Parathyroid adenoma (tissue), 2 donors: ENCODE measurements around the gene GPRC5A.

ENCODE experiments used
- H2AFZ ChIP-seq: fragments of 300-600 bp; sonication (generic); one replicate; pipeline ENCODE4 v1.7.0; 2017; ENCODE audit warnings: antibody characterized with exemption, mild to moderate bottlenecking
- H3K27ac ChIP-seq: fragments of 300-600 bp; sonication (generic); one replicate; pipeline ENCODE4 v1.7.0; 2017
- H3K27me3 ChIP-seq: fragments of 300-600 bp; sonication (generic); one replicate; pipeline ENCODE4 v1.7.0; 2017; ENCODE audit warnings: low read length; ENCODE audit not compliant: control insufficient read depth, insufficient read depth
- H3K36me3 ChIP-seq: fragments of 300-600 bp; sonication (generic); one replicate; pipeline ENCODE4 v1.7.0; 2017; ENCODE audit warnings: low read length; ENCODE audit not compliant: control insufficient read depth, insufficient read depth
- H3K4me1 ChIP-seq: fragments of 300-600 bp; sonication (generic); one replicate; pipeline ENCODE4 v1.7.0; 2017; ENCODE audit warnings: control low read depth
- H3K4me2 ChIP-seq: fragments of 300-600 bp; sonication (generic); one replicate; pipeline ENCODE4 v1.7.0; 2017; ENCODE audit warnings: low read length
- H3K4me3 ChIP-seq: fragments of 300-600 bp; sonication (generic); one replicate; pipeline ENCODE4 v1.7.0; 2017; ENCODE audit warnings: low read depth, low read length
- H3K79me2 ChIP-seq: fragments of 300-600 bp; sonication (generic); one replicate; pipeline ENCODE4 v1.7.0; 2017; ENCODE audit warnings: control low read depth
- H3K9ac ChIP-seq: fragments of 300-600 bp; sonication (generic); one replicate; pipeline ENCODE4 v1.7.0; 2017; ENCODE audit warnings: mild to moderate bottlenecking
- H3K9me3 ChIP-seq: fragments of 300-600 bp; sonication (generic); one replicate; pipeline ENCODE4 v1.7.0; 2017; ENCODE audit warnings: low read length; ENCODE audit not compliant: control insufficient read depth
- TF ChIP-seq, protein P1 (sequence below): fragments of 300-600 bp; sonication (generic); IDR thresholded peaks from one replicate; pipeline ENCODE4 v1.7.0; 2017; ENCODE audit warnings: antibody characterized with exemption, mild to moderate bottlenecking
- donor health status: primary hyperparathyroidism.

Gene GPRC5A

DNA sequence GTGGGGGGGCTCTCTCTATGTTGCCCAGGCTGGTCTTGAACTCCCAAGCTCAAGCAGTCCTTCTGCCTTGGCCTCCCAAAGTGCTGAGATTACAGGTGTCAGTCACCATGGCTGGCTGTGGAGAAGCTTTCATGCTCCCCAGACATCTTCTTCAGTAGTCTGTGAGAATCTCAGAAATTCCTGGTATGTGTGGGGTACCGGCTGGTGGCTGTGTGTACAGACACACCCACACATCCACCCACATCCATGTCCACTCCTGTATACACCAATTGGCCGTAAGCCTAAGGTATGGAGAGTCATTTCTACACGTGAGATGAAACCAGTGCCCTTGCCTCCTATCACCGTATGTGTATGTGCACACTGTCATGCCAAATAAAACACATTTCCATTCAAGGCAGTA lies 32.8 kb downstream of the GPRC5A start:
- Histone ChIP-seq H3K4me3 (no peak overlapping the region), H3K4me1 (peaks cover 3% of the 10 kb centered on the region), H3K27ac (no peak overlapping the region), H3K36me3 (no peaks in the 10 kb centered on the region), H3K4me2 (no peak overlapping the region), H2AFZ (no peak overlapping the region), H3K79me2 (no peaks in the 10 kb centered on the region), H3K9me3 (no peaks in the 10 kb centered on the region), H3K27me3 (no peaks in the 10 kb centered on the region), H3K9ac (no peak overlapping the region)
- TF ChIP-seq, protein P1, sequence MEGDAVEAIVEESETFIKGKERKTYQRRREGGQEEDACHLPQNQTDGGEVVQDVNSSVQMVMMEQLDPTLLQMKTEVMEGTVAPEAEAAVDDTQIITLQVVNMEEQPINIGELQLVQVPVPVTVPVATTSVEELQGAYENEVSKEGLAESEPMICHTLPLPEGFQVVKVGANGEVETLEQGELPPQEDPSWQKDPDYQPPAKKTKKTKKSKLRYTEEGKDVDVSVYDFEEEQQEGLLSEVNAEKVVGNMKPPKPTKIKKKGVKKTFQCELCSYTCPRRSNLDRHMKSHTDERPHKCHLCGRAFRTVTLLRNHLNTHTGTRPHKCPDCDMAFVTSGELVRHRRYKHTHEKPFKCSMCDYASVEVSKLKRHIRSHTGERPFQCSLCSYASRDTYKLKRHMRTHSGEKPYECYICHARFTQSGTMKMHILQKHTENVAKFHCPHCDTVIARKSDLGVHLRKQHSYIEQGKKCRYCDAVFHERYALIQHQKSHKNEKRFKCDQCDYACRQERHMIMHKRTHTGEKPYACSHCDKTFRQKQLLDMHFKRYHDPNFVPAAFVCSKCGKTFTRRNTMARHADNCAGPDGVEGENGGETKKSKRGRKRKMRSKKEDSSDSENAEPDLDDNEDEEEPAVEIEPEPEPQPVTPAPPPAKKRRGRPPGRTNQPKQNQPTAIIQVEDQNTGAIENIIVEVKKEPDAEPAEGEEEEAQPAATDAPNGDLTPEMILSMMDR: no peak

DNA sequence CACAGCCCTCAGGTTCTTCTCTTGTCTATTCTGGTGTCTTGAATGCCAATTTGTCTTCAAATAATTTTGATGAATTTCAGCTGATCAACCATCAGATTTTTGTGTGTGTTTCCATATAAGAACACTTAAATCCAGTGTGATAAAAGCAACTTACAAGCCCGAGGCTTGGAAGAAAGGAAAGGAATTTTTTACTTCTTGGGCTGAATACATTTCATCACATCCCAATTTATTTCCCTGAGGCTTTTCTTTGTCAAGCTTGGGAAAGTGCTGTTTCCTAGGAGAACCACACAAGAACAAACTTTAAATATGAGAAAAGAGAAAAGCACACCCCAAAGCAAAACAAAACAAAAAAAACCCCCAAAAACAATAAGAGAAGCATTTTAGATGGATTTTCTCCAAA lies 34.0 kb downstream of the GPRC5A start:
- Histone ChIP-seq H3K27me3 (no peaks in the 10 kb centered on the region), H3K9ac (no peak overlapping the region), H3K4me2 (no peak overlapping the region), H3K4me3 (no peak overlapping the region), H3K9me3 (no peaks in the 10 kb centered on the region), H3K4me1 (peaks cover 3% of the 10 kb centered on the region), H3K36me3 (no peaks in the 10 kb centered on the region), H3K79me2 (no peaks in the 10 kb centered on the region), H3K27ac (no peak overlapping the region), H2AFZ (no peak overlapping the region)
- TF ChIP-seq, protein P1: no peak

DNA sequence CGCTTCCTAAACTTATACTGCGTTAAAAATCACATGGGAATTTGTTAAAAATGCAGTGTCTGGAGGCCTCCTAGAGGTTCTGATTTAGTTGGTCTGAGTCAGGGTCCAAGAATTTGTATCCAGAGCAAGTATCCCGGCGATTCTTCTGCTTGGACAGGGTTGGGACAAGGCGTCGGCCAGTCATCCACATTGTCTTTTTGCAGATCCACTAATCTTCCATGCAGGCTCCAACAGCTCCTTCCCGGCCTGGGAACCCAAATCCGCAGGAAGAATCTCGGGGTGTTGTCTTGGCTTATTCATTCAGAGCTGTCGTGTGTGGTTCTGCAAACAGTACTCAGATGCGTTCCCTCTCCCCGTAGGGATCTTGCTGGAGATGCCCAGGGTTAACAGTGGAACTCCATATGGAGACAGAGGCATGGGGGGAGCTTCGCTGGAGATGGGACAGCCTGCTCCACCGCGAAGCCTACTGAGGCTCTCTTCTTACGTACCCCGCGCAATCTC lies 35.3 kb downstream of the GPRC5A start:
- Histone ChIP-seq H3K4me1 (peaks cover 3% of the 10 kb centered on the region), H3K9ac (no peak overlapping the region), H3K9me3 (no peaks in the 10 kb centered on the region), H3K36me3 (no peaks in the 10 kb centered on the region), H3K4me3 (peak overlapping the region; percentile 83), H3K79me2 (no peaks in the 10 kb centered on the region), H3K27me3 (no peaks in the 10 kb centered on the region), H3K4me2 (peak overlapping the region; percentile 71), H3K27ac (peak overlapping the region; percentile 77), H2AFZ (peak overlapping the region; percentile 92)
- TF ChIP-seq, protein P1: no peak

DNA sequence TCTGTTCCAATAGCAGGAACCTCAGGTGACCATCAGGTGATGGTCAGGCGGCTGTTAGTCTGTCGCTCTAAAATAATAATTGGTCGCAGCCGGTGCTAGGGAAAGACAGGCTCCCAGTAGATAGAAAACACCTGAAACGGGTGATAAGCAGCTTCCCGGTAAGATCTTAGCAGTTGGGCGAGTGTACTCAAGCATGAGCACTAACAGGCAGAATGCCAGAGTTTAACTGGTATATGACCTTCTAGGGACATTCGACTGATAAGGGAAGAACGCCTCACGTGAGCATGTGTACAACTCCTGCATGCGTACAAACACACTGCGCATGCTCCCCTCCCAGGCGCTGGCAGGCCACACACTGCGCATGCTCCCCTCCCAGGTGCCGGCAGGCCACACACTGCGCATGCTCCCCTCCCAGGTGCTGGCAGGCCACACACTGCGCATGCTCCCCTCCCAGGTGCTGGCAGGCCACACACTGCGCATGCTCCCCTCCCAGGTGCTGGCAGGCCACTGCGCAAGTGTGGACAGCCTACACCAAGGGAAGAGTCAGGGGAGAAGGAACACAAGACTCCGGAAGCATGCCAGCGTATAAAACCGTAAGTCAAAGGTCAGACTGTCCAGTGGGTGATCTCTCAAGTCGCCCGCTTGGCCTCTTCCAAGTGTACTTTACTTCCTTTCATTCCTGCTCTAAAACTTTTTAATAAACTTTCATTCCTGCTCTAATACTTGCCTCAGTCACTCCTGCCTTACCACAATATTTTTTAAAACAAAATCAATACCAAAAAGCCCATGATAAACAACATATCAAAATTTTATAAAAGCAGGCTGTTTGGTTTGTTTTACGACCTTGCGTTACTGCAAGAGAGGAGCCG lies 36.1 kb downstream of the GPRC5A start:
- no peaks in the 10 kb centered on the region for H3K27me3 ChIP-seq
- peak overlapping the region; percentile 92 for H2AFZ ChIP-seq
- H3K79me2 ChIP-seq: no peaks in the 10 kb centered on the region
- H3K4me1 ChIP-seq: peaks cover 3% of the 10 kb centered on the region
- peak overlapping the region; percentile 77 for H3K27ac ChIP-seq
- H3K4me2 ChIP-seq: peak overlapping the region; percentile 88
- peak overlapping the region; percentile 83 for H3K4me3 ChIP-seq
- H3K9me3 ChIP-seq: no peaks in the 10 kb centered on the region
- no peaks in the 10 kb centered on the region for H3K36me3 ChIP-seq
- peak overlapping the region; percentile 31 for H3K9ac ChIP-seq
- TF ChIP-seq, protein P1: no peak
